Left renal cortex interstitium (tissue), 4 donors: ENCODE results near the gene FAM50A. TPM values are rescaled to one million over a fixed set of nuclear protein-coding genes. Genes with fewer than 3 reads are reported as not detected.
"Not testable (repeated sequence)": the region's sequence is repeated elsewhere in the genome, so short reads cannot be mapped to it uniquely, and the experiment has no call there.

Experiments
- DNase-seq, 4 donors: peaks; one replicate each; pipeline ENCODE4 v3.0.0-alpha.2; 2013; ENCODE audit warnings: low read depth in 4 of 4, low spot score in 2 of 4, missing footprints in 1 of 4
- polyA plus RNA-seq, 4 donors: library from polyadenylated mRNA; unstranded; fragments of 120-200 nt; gene quantifications; one replicate each; pipeline ENCODE4 v1.2.1, GENCODE V29; 2013; ENCODE audit not compliant: insufficient read length in 4 of 4

FAM50A gene
- polyA plus RNA-seq: 10 to 100 TPM; 51.8 to 58.8 (median 57.3) TPM

- DNase-seq: no peak
Observed at GRCh38 chrX:154443992-154444754, at the start of gene FAM50A. Gene FAM50A, plus strand, starts transcription at chrX:154444141. Its CDS starts 95 bp downstream, at chrX:154444236.

- DNase-seq: not testable (repeated sequence)
Observed at GRCh38 chrX:154396363-154396762, 47.6 kb upstream of the FAM50A start.

DNA sequence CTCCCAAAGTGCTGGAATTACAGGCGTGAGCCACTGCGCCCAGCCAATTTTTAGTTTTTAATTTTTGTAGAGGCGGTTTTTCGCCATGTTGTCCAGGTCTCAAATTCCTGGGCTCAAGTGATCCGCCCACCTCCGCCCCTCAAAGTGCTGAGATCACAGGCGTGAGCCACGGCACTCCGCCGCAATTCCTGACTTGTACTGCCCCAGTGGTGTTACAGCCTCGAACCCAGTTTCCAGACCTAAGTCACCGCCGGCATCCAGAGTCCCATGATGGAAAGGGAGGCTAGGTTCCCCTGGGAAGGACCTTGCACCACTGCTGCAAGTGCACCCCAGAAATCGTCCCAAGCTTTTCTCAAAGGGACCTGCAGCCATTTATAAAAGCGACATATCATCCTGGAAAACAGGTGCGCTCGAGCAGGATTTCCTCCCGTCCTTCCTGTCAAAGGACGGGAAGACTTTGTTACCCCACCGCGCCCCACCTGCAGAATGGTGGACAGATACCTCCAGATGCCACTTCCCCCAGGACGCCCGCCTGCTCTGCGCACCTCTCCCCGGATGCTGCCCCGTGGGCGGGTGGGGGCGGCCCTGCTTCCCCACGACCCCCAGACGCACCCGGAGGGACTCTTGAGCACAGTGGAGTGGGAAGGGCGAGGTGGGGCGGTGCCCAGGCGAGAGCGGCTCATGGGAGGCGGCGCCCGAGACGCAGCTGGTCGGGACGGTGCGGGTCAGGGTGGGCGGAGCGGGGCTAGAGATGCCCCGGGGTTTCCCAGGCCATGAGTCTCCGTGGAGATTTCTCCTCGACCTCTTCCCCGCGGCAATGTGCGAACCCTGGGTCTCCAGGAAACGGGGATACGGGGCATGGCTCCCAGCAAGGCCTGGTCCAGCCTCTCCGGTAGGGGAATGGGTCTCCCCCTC is 46.7 kb upstream of the FAM50A start:
- no peak for DNase-seq

- peak; percentile 70 to 88 (median 80) for DNase-seq
Observed at GRCh38 chrX:154397888-154398667, 45.9 kb upstream of the FAM50A start, which contains the start of gene RPL10. Gene RPL10, plus strand, starts transcription at chrX:154398377. Its CDS starts 143 bp downstream, at chrX:154398520.

GRCh38 chrX:154398668-154399526 is 45.0 kb upstream of the FAM50A start:
- no peak for DNase-seq

DNA sequence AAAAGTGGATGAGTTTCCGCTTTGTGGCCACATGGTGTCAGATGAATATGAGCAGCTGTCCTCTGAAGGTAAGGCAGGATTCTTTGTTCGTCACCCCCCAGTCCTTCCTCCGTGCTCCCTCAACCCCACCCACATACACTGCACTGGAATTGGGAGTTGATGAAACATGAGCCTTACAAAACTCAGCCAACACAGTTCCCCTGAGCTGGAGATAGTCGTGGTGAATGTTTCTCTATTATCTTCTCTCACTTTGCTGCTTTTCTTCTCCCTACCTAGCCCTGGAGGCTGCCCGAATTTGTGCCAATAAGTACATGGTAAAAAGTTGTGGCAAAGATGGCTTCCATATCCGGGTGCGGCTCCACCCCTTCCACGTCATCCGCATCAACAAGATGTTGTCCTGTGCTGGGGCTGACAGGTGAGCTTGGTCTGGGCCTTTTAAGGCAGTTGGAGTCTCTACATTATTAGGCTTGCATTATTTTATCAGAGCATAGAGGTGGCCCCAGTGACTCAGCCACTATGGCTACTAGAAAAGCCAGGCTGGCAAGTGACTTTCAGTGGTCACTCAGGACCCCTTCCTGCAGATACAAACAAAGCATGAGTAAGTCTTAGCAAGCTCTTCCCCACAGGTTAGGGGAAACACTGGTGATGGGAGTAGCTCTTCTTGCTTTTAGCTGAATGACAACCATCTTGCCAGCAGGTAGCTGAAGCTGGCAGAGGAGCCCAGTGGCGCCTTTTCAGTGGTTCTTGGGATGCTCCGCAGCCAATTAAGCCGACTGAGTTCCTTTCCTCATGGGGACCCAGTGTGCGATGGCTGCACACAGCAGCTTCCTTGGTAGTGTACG is 44.2 kb upstream of the FAM50A start:
- DNase-seq: no peak

DNA sequence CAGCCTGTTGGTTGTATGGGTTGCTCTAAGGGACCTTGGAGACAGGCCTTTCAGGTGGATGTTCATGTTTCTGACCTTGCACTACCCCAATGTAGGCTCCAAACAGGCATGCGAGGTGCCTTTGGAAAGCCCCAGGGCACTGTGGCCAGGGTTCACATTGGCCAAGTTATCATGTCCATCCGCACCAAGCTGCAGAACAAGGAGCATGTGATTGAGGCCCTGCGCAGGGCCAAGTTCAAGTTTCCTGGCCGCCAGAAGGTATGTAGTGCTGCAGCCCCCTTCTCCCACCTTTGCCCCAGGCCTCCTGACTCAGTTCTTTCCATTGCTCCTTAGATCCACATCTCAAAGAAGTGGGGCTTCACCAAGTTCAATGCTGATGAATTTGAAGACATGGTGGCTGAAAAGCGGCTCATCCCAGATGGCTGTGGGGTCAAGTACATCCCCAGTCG is 43.5 kb upstream of the FAM50A start:
- not testable (repeated sequence) for DNase-seq

GRCh38 chrX:154401045-154401799 is 42.7 kb upstream of the FAM50A start:
- DNase-seq: no peak

DNA sequence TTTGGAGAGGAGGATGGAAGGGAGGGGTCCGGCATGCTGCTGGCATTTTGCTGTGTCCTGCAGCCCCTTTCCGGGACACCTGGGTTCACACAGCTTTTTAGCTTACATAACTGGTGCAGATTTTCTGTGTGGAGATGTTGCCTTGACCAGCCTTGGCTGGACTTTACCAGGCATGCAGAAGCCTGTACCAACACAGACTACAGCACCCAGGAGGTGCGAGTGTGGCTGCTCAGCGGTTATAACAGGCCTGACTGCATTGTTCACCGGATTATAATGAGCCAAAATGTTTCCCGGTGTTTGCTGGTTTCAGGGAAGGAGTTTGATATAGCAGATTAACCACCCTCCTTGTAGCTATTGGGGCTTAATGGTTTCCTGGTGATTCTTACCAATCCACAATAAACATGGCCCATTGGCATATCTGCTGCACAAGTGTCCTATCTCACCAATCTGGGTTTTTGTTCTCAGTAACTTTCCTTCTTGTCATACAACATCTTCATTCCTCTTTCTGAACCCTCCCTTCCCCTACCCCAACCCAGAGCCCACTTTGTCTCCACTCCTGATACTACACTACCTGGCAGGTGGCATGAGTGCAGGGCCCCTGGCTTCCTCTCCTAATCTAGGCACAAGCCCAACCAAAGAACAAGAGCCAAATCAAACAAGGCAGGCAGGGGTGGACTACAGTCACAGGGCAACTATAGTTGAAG is 41.9 kb upstream of the FAM50A start:
- no peak for DNase-seq

DNA sequence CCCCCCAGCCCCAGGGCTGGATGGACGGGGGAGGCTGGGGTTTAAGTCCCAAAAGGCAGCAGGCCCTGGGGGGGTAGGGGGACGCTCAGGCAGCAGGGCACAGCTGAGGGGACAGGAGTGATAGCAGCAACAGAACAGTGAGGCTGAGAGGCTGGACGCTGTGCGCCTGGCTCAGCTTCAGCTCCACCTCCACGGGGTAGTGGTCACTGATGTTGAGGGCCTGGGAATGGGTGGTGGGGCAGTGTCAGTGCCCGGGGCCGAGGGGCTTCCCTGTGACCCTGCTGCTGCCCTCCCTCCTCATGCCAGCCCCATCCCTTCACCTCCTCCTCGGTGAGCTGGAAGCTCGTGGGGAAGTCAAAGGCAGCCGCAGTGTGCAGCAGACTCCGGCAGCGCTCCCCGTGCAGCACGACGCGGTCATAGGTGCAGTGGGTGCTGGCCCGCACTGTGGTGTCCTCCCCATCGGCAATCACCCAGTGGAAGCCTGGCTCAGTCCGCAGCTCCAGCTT is 41.3 kb upstream of the FAM50A start:
- no peak for DNase-seq

- no peak for DNase-seq
Observed at GRCh38 chrX:154403192-154403591, 40.7 kb upstream of the FAM50A start.

DNA sequence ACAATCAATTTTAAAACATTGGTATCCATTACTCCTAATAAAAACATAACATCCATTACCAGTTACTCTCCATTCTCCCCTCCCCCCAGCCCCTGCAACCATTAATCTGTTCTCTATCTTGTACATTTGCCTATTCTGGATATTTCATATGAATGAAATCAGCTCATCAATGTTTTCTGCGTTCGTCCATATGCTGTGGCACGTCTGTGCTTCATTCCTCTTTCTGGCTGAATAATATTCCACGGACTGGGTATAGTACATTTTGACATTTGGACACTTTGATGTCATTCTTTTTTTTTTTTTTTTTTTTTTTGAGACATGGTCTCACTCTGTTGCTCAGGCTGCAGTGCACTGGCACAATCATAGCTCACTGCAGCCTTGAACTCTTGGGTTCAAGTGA is 40.1 kb upstream of the FAM50A start:
- DNase-seq: no peak

DNA sequence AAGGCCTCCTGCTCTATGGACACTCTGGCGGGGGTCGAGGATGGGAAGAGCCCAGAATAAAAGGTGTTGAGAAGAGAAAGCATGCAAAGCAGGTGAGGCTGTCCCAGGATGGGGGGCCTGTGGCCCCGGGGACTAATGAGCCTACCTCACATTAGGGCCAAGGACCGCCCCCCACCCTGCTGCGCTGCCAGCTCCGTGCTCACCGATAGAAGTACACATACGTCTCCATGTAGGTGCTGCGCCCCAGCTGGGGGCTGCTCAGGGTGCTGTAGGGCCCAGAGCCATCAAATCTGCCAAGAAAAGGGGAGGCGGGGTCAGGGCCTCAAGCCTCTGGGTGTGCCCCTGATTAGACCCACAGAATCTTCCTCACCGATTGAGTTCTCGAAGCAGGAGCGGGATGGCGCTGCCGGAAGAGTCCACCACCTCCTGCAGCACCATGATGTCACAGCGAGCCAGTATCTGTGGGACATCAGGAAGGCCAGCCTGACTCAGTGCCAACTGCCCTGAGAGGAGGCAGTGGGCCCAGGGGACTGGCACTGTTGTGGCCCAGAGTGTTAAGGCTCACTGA is 39.2 kb upstream of the FAM50A start:
- no peak for DNase-seq

- DNase-seq: no peak
Observed at GRCh38 chrX:154408659-154409221, 35.2 kb upstream of the FAM50A start.

DNA sequence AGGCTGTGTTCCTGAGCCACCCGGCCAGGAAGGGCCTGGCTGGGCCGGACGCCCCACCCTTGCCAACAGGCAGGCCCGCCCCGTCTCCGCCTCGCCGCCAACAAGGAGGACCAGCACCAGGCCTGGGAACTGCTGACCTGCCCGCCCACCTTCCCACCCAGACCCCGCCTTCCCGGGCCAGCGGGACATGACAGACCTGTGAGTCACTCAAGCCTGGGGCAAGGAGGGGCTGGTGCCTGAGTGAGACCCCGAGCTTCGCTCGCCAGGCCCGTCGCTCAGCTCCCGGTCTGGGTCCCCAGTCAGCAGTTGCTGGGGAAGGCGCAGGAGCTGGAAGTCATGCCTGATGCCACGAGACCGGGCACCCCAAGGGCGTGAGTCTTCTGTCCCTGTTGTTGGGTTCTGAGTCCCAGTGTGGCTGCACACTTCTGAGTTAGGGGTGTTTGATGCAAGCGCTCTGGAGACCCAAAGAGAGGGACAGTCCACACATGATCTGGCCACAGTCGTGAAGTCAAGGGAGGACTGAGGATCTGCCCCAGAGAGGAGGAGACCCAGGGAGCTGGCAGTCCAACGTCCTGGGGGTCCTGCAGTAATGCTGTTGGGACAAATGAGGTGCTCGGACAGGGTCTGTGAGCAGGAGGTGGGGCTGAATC is 34.6 kb upstream of the FAM50A start, which contains the start of gene DNASE1L1:
DNASE1L1 (minus strand) TSS at position 33 of the 650 bp plus-strand sequence. CDS start 3,686 bp downstream, outside the sequence.
- DNase-seq: peak in 1 of 4 donors; percentile 17

GRCh38 chrX:154411981-154412340 is 32.0 kb upstream of the FAM50A start:
- DNase-seq: no peak
